Mucosa of descending colon (tissue), 3 donors: ENCODE data around the gene NOTCH3. TPM values are rescaled to one million over a fixed set of nuclear protein-coding genes. Genes with fewer than 3 reads are reported as not detected.

Experiments used
- ATAC-seq: fragments of 200-7000 bp; cut with Tn5 transposase; one replicate; pipeline ENCODE4 v1.9.1; 2020; ENCODE audit warnings: mild to moderate bottlenecking, moderate library complexity
- DNase-seq, 3 donors: peaks; one replicate each; pipeline ENCODE4 v3.0.0-alpha.2; 2020
- H3K36me3 ChIP-seq: fragments of 200-600 bp; one replicate; pipeline ENCODE4 v1.8.0; 2021; ENCODE audit warnings: low read depth, mild to moderate bottlenecking
- H3K4me1 ChIP-seq: fragments of 200-600 bp; one replicate; pipeline ENCODE4 v1.8.0; 2021; ENCODE audit warnings: low read depth, mild to moderate bottlenecking
- H3K4me3 ChIP-seq: fragments of 200-600 bp; one replicate; pipeline ENCODE4 v1.8.0; 2021; ENCODE audit warnings: mild to moderate bottlenecking
- H3K9me3 ChIP-seq: fragments of 200-600 bp; one replicate; pipeline ENCODE4 v1.8.0; 2021; ENCODE audit warnings: mild to moderate bottlenecking
- CTCF ChIP-seq: fragments of 200-600 bp; IDR thresholded peaks from one replicate; pipeline ENCODE4 v1.8.0; 2022; ENCODE audit warnings: antibody characterized with exemption, mild to moderate bottlenecking
- intact Hi-C, 2 donors: fragments of 100-400 bp; cut with DNase I in 1 of 2; cut with micrococcal nuclease in 1 of 2; formaldehyde crosslinking; loops; one replicate each; pipeline versions ENCODE4 v1.11.0 to v1.11.1; 2022; cut with DNase I, micrococcal nuclease
- long read RNA-seq, 2 donors: library from polyadenylated mRNA; unstranded; transcript quantifications; one replicate each; pipeline ENCODE4 v2.0.0, GENCODE V29; 2019 to 2021
- total RNA-seq, 3 donors: library from RNA; stranded (reverse); fragmentation: NEBNext Ultra II Directional in 2 of 3; extraction: Animal tissue kit (Norgen Biotek cat#: 25700) in 2 of 3; gene quantifications; one replicate each; pipeline versions ENCODE4 v1.2.1 to v1.2.4, GENCODE V29; 2021 to 2023
- donor health status: DM: no; HTN: no; CAD: no; lungs with moderate emphysema.
- donor health status: DM: no; HTN: no; CAD: no.
- donor health status: DM: no; HTN: yes; CAD: no.

NOTCH3 gene
- total RNA-seq: 10 to 100 TPM in 2 of 3 donors, 1 to 10 TPM in 1; 3.8 to 13.3 (median 13.0) TPM
- long read RNA-seq, donor 1, partial matches to known transcripts: 9 of 14 reads
- long read RNA-seq, donor 1, other reads (novel, unspliced or antisense): 5 of 14 reads
- long read RNA-seq, donor 2: 0 reads

- ATAC-seq (no peak), DNase-seq (no peak)
- H3K4me3 ChIP-seq: no peak within 1 kb of the TSS
- intact Hi-C loops: no loop called here
- no peaks in the 10 kb centered on the region for H3K36me3 ChIP-seq
- no peaks in the 10 kb centered on the region for H3K9me3 ChIP-seq
- H3K4me1 ChIP-seq: peaks cover 18% of the 10 kb centered on the region
- no peak for TF ChIP-seq CTCF
Observed at GRCh38 chr19:15200553-15201364, at the start of gene NOTCH3. Gene NOTCH3, minus strand, starts transcription at chr19:15200995. Its CDS starts 90 bp downstream, at chr19:15200905.

GRCh38 chr19:15250640-15250993, 49.8 kb upstream of the NOTCH3 start:
- no peak overlapping the region for H3K4me3 ChIP-seq
- TF ChIP-seq CTCF: no peak
- no peaks in the 10 kb centered on the region for H3K9me3 ChIP-seq
- peaks cover 37% of the 10 kb centered on the region for H3K4me1 ChIP-seq
- DNase-seq (no peak), ATAC-seq (no peak)
- peaks cover 15% of the 10 kb centered on the region for H3K36me3 ChIP-seq
- intact Hi-C loops: loop anchor here in 1 of 2 donors (10.0 kb wide), 1 partner anchor 164 kb away; the partner anchor contains the start of gene AKAP8L

- intact Hi-C loops: loop anchor here in 1 of 2 donors (10.0 kb wide), 1 partner anchor 165 kb away; the partner anchor contains the start of gene AKAP8L
Observed at GRCh38 chr19:15249972-15250639, 49.3 kb upstream of the NOTCH3 start.

GRCh38 chr19:15249528-15249874, 48.7 kb upstream of the NOTCH3 start:
- Histone ChIP-seq H3K36me3 (peaks cover 11% of the 10 kb centered on the region), H3K4me1 (peaks cover 37% of the 10 kb centered on the region), H3K4me3 (no peak overlapping the region), H3K9me3 (no peaks in the 10 kb centered on the region)
- no peak for TF ChIP-seq CTCF
- DNase-seq (no peak), ATAC-seq (no peak)
- intact Hi-C loops: no loop called here

More at GRCh38 chr19:15249972-15250639, 49.3 kb upstream of the NOTCH3 start:
- Histone ChIP-seq H3K36me3 (peaks cover 11% of the 10 kb centered on the region), H3K4me1 (peaks cover 37% of the 10 kb centered on the region), H3K9me3 (no peaks in the 10 kb centered on the region), H3K4me3 (no peak overlapping the region)
- ATAC-seq: no peak
- no peak for TF ChIP-seq CTCF
- no peak for DNase-seq

- H3K4me1 ChIP-seq: peaks cover 37% of the 10 kb centered on the region
- H3K36me3 ChIP-seq: peaks cover 10% of the 10 kb centered on the region
- ATAC-seq (peak; percentile 88), DNase-seq (peak; percentile 67 to 77 (median 71))
- intact Hi-C loops: no loop called here
- no peak overlapping the region for H3K4me3 ChIP-seq
- TF ChIP-seq CTCF: no peak
- no peaks in the 10 kb centered on the region for H3K9me3 ChIP-seq
Observed at GRCh38 chr19:15248648-15249527, 48.1 kb upstream of the NOTCH3 start.
